ENCODE measurements around the gene FZD4. TPM values are rescaled to one million over a fixed set of nuclear protein-coding genes. Genes with fewer than 3 reads are reported as not detected.

FZD4 gene
- total RNA-seq, 1 experiment from 2014 or later, result 1.9 TPM

DNA sequence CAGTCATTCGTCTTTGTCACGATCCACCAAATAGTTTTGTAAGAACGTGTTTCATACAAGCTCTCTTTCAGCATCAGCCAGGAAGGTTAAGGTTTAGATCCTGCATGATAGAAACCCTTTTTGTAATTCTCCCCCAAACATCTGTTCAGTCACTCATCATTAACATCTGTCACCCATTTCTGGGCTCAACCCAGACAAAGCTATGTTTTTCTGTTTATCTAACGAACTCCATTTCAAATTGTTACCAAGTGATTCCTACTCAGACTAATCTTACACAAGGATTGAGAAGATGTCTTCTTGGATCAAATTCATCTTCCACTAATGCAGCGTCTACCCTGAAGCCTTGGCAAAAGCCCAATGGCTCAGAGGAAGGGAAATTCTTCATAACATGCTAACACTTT is 58.8 kb downstream of the FZD4 start:
- no peak for DNase-seq (ENCODE audit: low read depth, low spot score)
- in situ Hi-C loops (cut with HindIII; ENCODE audit: low pct_unique_long_range_greater_than_20kb, low sequenced_read_pairs), result no loop called here

Other genes starting within 250 kb of the FZD4 start
- 23.5 and 34.2 TPM in 2 replicates for gene PRSS23, start 154.9 kb downstream of the FZD4 start, total RNA-seq (2014; rRNA removed; shearing (Covaris generic))
- 28.2 and 32.3 TPM in 2 replicates for gene TMEM135, start 82.5 kb upstream of the FZD4 start, total RNA-seq (2014; rRNA removed; shearing (Covaris generic))

Measured in SK-MEL-5 (cell line).